AG09309 (cell line): ENCODE measurements around the gene GALNT9.
"Not testable (repeated sequence)": the region's sequence is repeated elsewhere in the genome, so short reads cannot be mapped to it uniquely, and the experiment has no call there.

Experiments
- DNase-seq: peaks from one replicate; pipeline ENCODE4 v3.0.0-alpha.2; 2010; ENCODE audit warnings: low read depth
- H3K4me3 ChIP-seq: 2 replicates; pipeline ENCODE4 v1.5.1; 2011; ENCODE audit warnings: mild to moderate bottlenecking, low read depth, low read length, moderate library complexity; ENCODE audit not compliant: control insufficient read depth
- CTCF ChIP-seq: IDR thresholded peaks from 2 replicates; pipeline ENCODE4 v1.5.1; 2011; ENCODE audit warnings: mild to moderate bottlenecking, low read depth, low read length, inconsistent platforms; ENCODE audit not compliant: insufficient read depth, control insufficient read depth; ENCODE audit errors: missing control alignments

The GALNT9 gene

GRCh38 chr12:132245521-132246101 lies 83.8 kb downstream of the GALNT9 start:
- no peak for TF ChIP-seq CTCF
- no peak overlapping the region for H3K4me3 ChIP-seq
- no peak for DNase-seq

- no peak for TF ChIP-seq CTCF
- DNase-seq, result no peak
- H3K4me3 ChIP-seq, result no peak overlapping the region
Measured at GRCh38 chr12:132244724-132245295, 84.6 kb downstream of the GALNT9 start.

GRCh38 chr12:132243596-132244310 lies 85.6 kb downstream of the GALNT9 start:
- DNase-seq, result no peak
- TF ChIP-seq CTCF, result no peak
- H3K4me3 ChIP-seq, result no peak overlapping the region

GRCh38 chr12:132243171-132243570 lies 86.2 kb downstream of the GALNT9 start:
- DNase-seq, H3K4me3 ChIP-seq: not testable (repeated sequence)

- DNase-seq, H3K4me3 ChIP-seq: not testable (repeated sequence)
Measured at GRCh38 chr12:132240669-132241007, 88.8 kb downstream of the GALNT9 start.

- no peak for DNase-seq
- no peak for TF ChIP-seq CTCF
- no peak overlapping the region for H3K4me3 ChIP-seq
Measured at GRCh38 chr12:132239796-132240668, 89.4 kb downstream of the GALNT9 start.

GRCh38 chr12:132239392-132239791 lies 90.0 kb downstream of the GALNT9 start:
- no peak for DNase-seq
- no peak overlapping the region for H3K4me3 ChIP-seq
- no peak for TF ChIP-seq CTCF
